Loucy (cell line): ENCODE results near the gene SRI.

Source experiments
- H2AFZ ChIP-seq: fragments of 200-600 bp; sonication (generic); 2 replicates; pipeline ENCODE4 v1.6.0; 2016; ENCODE audit warnings: antibody characterized with exemption, mild to moderate bottlenecking, low read length, moderate library complexity
- H3F3A ChIP-seq: fragments of 200-600 bp; 2 replicates; pipeline ENCODE4 v1.6.0; 2016; ENCODE audit warnings: antibody characterized with exemption, low read depth, mild to moderate bottlenecking
- H3K27me3 ChIP-seq: fragments of 200-600 bp; sonication (generic); 2 replicates; pipeline ENCODE4 v1.6.1; 2014; ENCODE audit warnings: low read length, mild to moderate bottlenecking; ENCODE audit not compliant: insufficient read depth, poor library complexity, severe bottlenecking
- H3K36me3 ChIP-seq: fragments of 200-600 bp; sonication (generic); 2 replicates; pipeline ENCODE4 v1.6.1; 2016; ENCODE audit warnings: low read length; ENCODE audit not compliant: insufficient read depth
- H3K4me1 ChIP-seq: fragments of 200-600 bp; sonication (generic); 2 replicates; pipeline ENCODE4 v1.5.1; 2014; ENCODE audit warnings: low read length, mild to moderate bottlenecking; ENCODE audit not compliant: insufficient read depth, poor library complexity, severe bottlenecking
- H3K4me2 ChIP-seq: fragments of 200-600 bp; sonication (generic); 2 replicates; pipeline ENCODE4 v1.6.0; 2014; ENCODE audit warnings: antibody characterized with exemption, low read length, low read depth, mild to moderate bottlenecking; ENCODE audit not compliant: poor library complexity, severe bottlenecking
- H3K4me3 ChIP-seq: fragments of 200-600 bp; sonication (generic); 2 replicates; pipeline ENCODE4 v1.5.1; 2014; ENCODE audit warnings: low read length, mild to moderate bottlenecking, mixed read lengths; ENCODE audit not compliant: poor library complexity, severe bottlenecking
- H3K79me2 ChIP-seq: fragments of 200-600 bp; sonication (generic); 2 replicates; pipeline ENCODE4 v1.6.1; 2014; ENCODE audit warnings: low read length; ENCODE audit not compliant: insufficient read depth
- H3K9ac ChIP-seq: fragments of 200-600 bp; sonication (generic); 2 replicates; pipeline ENCODE4 v1.6.0; 2014; ENCODE audit warnings: mild to moderate bottlenecking, low read depth, low read length, moderate library complexity; ENCODE audit not compliant: poor library complexity, severe bottlenecking
- H3K9me2 ChIP-seq: fragments of 200-600 bp; sonication (generic); replicated peaks from 2 replicates; pipeline ENCODE4 v1.6.1; 2016; ENCODE audit warnings: low read depth, low read length, mixed read lengths
- H3K9me3 ChIP-seq: fragments of 200-600 bp; sonication (generic); 2 replicates; pipeline ENCODE4 v1.6.1; 2014; ENCODE audit warnings: mild to moderate bottlenecking, antibody characterized with exemption, low read length, low read depth; ENCODE audit not compliant: insufficient read depth
- H4K20me1 ChIP-seq: fragments of 200-600 bp; sonication (generic); 2 replicates; pipeline ENCODE4 v1.6.0; 2014; ENCODE audit warnings: antibody characterized with exemption, low read length, mild to moderate bottlenecking; ENCODE audit not compliant: insufficient read depth, poor library complexity, severe bottlenecking
- CTCF ChIP-seq: fragments of 200-600 bp; sonication (generic); conservative IDR thresholded peaks from 2 replicates; pipeline ENCODE4 v1.5.1; 2014; ENCODE audit warnings: mild to moderate bottlenecking, antibody characterized with exemption, low read length
- EZH2phosphoT487 ChIP-seq: fragments of 200-600 bp; IDR thresholded peaks from 2 replicates; pipeline ENCODE4 v1.6.1; 2018; ENCODE audit warnings: antibody characterized with exemption, mild to moderate bottlenecking, moderate library complexity, borderline replicate concordance

The SRI gene

GRCh38 chr7:88226201-88226600, 6.4 kb upstream of the SRI start:
- Histone ChIP-seq H3K4me3 (no peak overlapping the region), H3K9me3 (no peaks in the 10 kb centered on the region), H2AFZ (no peak overlapping the region), H3K9ac (no peak overlapping the region), H3K27me3 (no peaks in the 10 kb centered on the region), H3K4me2 (no peak overlapping the region), H4K20me1 (no peaks in the 10 kb centered on the region), H3K9me2 (no peaks in the 10 kb centered on the region), H3F3A (no peaks in the 10 kb centered on the region), H3K79me2 (no peaks in the 10 kb centered on the region), H3K36me3 (no peaks in the 10 kb centered on the region), H3K4me1 (peaks cover 1% of the 10 kb centered on the region)
- no peak for TF ChIP-seq EZH2phosphoT487
- TF ChIP-seq CTCF: no peak

GRCh38 chr7:88224601-88225275, 4.9 kb upstream of the SRI start:
- no peak overlapping the region for H3K4me3 ChIP-seq
- no peaks in the 10 kb centered on the region for H3K36me3 ChIP-seq
- no peaks in the 10 kb centered on the region for H3K9me2 ChIP-seq
- H2AFZ ChIP-seq: no peak overlapping the region
- H3K9me3 ChIP-seq: no peaks in the 10 kb centered on the region
- H3K27me3 ChIP-seq: no peaks in the 10 kb centered on the region
- H3K79me2 ChIP-seq: 0 out of 2 replicates have a peak, but pooled peaks cover 4% of the 10 kb centered on the region
- H3K4me1 ChIP-seq: peaks cover 13% of the 10 kb centered on the region
- TF ChIP-seq CTCF (no peak), EZH2phosphoT487 (no peak)
- H4K20me1 ChIP-seq: no peaks in the 10 kb centered on the region
- no peaks in the 10 kb centered on the region for H3F3A ChIP-seq
- H3K9ac ChIP-seq: no peak overlapping the region
- H3K4me2 ChIP-seq: no peak overlapping the region

- Histone ChIP-seq H3K9me2 (no peaks in the 10 kb centered on the region), H3K4me2 (no peak overlapping the region), H3K9me3 (no peaks in the 10 kb centered on the region), H3K79me2 (peaks cover 18% of the 10 kb centered on the region), H2AFZ (no peak overlapping the region), H4K20me1 (no peaks in the 10 kb centered on the region), H3F3A (no peaks in the 10 kb centered on the region), H3K9ac (no peak overlapping the region), H3K4me3 (no peak overlapping the region), H3K27me3 (no peaks in the 10 kb centered on the region), H3K36me3 (no peaks in the 10 kb centered on the region), H3K4me1 (peaks cover 13% of the 10 kb centered on the region)
- TF ChIP-seq EZH2phosphoT487: no peak
- TF ChIP-seq CTCF: no peak
Observed at GRCh38 chr7:88223265-88223664, 3.4 kb upstream of the SRI start.
